Measurements from ENCODE around the gene YWHAQ. TPM values are rescaled to one million over a fixed set of nuclear protein-coding genes. Genes with fewer than 3 reads are reported as not detected.

YWHAQ gene
- total RNA-seq, 6 experiments from 2014 or later = 70.4 to 105 (median 84.2) TPM

DNA sequence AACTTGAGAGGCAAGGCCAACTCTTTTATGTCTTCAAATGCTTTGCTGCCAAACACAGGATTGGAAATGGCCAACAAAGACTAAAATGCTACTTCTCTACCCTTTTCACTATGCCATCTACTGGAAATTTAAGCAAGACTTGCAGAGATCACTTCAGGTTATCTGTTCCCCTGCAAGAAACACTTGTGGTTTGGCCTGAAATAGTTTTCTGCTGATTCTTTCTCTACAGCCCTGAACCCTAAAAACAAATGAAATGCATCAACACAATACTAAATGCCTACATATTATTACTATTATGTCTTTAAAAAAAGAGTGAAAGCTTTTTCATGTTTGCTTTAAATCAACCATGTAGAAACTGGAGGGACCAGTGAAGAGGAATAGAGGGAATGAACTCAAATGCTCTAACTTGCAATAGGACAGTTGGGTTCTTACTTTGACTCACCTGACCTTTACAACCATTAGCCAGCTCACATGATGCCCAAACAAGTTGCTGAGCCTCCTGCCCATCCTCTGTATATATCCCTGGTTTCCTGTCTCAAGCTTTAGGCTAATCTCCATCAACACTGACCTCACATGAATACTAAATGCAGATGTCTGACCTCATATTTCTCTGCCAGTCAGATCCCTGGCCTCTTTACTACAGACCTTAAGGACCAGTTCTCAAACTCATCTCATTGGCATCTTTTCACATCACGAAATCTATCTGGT lies 57.6 kb downstream of the YWHAQ start:
- Histone ChIP-seq H3K4me1 (no peaks in the 10 kb centered on the region), H3K27me3 (no peaks in the 10 kb centered on the region), H3K27ac (no peak overlapping the region), H3K4me3 (no peak overlapping the region), H3K36me3 (no peaks in the 10 kb centered on the region), H3K9me3 (no peaks in the 10 kb centered on the region)
- WGBS (ENCODE audit: insufficient coverage, low coverage, low lambda C conversion rate, missing lambda C conversion rate) = 81% methylated on average over 1 of the region's 1 CpG
- no peak for DNase-seq
- TF ChIP-seq POLR2A (IDR thresholded peaks at IDR 0.05) = no peak
- TF ChIP-seq, protein P1, sequence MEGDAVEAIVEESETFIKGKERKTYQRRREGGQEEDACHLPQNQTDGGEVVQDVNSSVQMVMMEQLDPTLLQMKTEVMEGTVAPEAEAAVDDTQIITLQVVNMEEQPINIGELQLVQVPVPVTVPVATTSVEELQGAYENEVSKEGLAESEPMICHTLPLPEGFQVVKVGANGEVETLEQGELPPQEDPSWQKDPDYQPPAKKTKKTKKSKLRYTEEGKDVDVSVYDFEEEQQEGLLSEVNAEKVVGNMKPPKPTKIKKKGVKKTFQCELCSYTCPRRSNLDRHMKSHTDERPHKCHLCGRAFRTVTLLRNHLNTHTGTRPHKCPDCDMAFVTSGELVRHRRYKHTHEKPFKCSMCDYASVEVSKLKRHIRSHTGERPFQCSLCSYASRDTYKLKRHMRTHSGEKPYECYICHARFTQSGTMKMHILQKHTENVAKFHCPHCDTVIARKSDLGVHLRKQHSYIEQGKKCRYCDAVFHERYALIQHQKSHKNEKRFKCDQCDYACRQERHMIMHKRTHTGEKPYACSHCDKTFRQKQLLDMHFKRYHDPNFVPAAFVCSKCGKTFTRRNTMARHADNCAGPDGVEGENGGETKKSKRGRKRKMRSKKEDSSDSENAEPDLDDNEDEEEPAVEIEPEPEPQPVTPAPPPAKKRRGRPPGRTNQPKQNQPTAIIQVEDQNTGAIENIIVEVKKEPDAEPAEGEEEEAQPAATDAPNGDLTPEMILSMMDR (IDR thresholded peaks at IDR 0.05) = no peak
- ATAC-seq = no peak
- intact Hi-C loops (cut with DNase I) = no loop called here

DNA sequence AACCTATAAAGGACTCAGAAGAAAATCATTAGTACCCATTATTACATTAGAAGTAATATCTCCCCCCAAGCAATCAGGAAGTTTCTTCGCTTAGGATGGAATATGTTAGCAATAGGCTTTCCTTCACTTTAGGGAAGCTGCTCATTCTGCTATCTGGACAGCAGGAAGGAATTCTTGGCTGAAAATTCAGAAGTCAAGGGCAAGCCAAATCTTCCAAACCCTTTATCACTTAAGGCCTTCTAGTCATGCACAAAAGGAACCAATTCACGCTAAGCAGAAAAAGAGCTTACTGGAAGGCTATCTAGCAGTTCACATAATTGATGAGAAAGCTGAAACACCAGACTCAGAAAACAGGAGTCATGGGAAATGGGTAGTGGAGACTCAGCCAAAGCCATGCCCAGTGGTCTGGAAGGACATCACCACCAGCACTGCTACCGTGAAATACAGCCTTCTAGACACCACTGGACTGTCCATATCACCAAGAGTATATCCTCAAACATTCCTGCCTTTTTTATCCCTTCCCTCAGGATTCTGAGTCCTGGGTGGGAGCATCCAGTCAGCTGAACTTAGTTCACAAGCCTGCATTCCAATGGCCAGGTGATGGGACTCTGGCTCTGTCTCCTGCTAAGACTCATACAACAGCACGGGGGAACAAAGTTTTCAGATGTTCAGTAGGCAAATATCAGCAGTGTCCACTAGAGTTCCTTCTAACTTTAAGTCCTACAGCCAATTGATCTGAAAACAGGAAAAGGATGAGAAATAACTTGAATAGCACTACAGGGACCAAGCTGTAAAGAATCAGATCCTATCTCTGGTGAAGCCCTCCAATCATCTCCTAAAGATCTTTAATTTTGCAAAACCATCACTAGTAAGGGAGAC lies 60.4 kb downstream of the YWHAQ start:
- TF ChIP-seq POLR2A (IDR thresholded peaks at IDR 0.05) = no peak
- TF ChIP-seq, protein P1 (IDR thresholded peaks at IDR 0.05) = no peak
- Histone ChIP-seq H3K4me3 (no peak overlapping the region), H3K9me3 (no peaks in the 10 kb centered on the region), H3K4me1 (no peaks in the 10 kb centered on the region), H3K27me3 (no peaks in the 10 kb centered on the region), H3K27ac (no peak overlapping the region), H3K36me3 (no peaks in the 10 kb centered on the region)
- 43% methylated on average over 3 of the region's 4 CpGs for WGBS (ENCODE audit: insufficient coverage, low coverage, low lambda C conversion rate, missing lambda C conversion rate)
- ATAC-seq (peak; percentile 33 to 53 (median 48)), DNase-seq (no peak)
- intact Hi-C loops (cut with DNase I) = no loop called here

DNA sequence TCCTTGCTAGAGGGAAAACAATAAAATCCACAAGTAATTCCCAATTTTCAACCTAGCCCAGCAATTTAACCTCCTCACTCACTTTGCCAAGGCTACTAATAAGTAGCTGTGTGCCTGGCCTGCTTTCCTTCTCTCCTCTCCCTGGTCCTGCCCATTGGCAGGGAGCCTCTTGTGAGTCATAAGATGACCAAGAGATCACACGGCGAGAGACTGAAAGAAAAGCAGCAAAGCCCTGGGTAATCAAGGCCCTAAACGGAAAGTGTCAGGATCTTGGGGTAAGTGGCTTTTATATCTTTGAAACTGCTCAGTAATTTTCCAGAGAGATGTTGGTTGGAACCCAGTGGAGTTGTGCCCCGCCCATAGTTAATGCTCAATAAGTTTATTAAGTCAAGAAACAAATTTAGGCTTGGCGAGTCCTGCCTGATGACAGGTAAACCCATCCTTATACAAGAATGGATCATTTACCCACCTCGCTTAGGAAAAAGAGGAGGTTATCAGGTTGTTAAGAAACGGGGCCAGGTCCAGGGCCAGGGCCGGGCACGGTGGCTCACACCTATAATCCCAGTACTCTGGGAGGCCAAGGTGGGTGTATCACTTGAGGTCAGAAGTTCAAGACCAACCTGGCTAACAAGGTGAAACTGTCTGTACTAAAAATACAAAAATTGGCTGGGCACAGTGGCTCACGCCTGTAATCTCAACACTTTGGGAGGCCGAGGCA lies 65.2 kb downstream of the YWHAQ start:
- TF ChIP-seq POLR2A (IDR thresholded peaks at IDR 0.05) = no peak
- TF ChIP-seq, protein P1 (IDR thresholded peaks at IDR 0.05) = no peak
- ATAC-seq = peak in 2 of 4 donors; percentile 28 to 80
- peak overlapping the region in 1 of 3 donors; percentile 51 for H3K27ac ChIP-seq
- no peak overlapping the region for H3K4me3 ChIP-seq
- WGBS (ENCODE audit: insufficient coverage, low coverage, low lambda C conversion rate, missing lambda C conversion rate) = 74% methylated on average over 10 of the region's 11 CpGs
- no peaks in the 10 kb centered on the region for H3K9me3 ChIP-seq
- H3K36me3 ChIP-seq = no peaks in the 10 kb centered on the region
- H3K4me1 ChIP-seq = no peaks in the 10 kb centered on the region
- DNase-seq = no peak
- H3K27me3 ChIP-seq = no peaks in the 10 kb centered on the region
- intact Hi-C loops (cut with DNase I) = no loop called here

DNA sequence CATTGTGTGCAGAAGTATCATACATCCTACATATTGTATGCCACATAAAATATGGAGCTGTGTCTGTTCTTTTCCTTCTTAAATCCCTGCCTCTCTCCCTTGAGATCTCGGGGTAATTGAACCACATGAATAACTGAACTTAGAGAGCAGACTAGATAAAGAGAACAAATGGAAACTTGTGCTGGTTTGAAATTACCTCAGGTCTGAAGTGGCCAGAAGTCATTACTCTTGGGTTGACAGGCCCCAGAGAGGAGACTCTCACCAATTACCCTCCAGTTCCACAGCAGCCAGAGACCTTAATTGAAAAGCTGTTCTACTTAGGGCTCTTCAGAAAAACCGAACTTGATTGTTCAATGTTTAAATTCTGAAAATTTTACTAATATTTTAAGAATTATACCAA lies 70.2 kb downstream of the YWHAQ start:
- 79% methylated on average over 2 of the region's 2 CpGs for WGBS (ENCODE audit: insufficient coverage, low coverage, low lambda C conversion rate, missing lambda C conversion rate)
- Histone ChIP-seq H3K36me3 (no peaks in the 10 kb centered on the region), H3K9me3 (no peaks in the 10 kb centered on the region), H3K27me3 (no peaks in the 10 kb centered on the region), H3K4me1 (peaks cover 0 to 5% (median 0%) of the 10 kb centered on the region in 4 donors), H3K4me3 (no peak overlapping the region), H3K27ac (no peak overlapping the region)
- intact Hi-C loops (cut with DNase I) = no loop called here
- ATAC-seq (no peak), DNase-seq (no peak)
- TF ChIP-seq, protein P1 (IDR thresholded peaks at IDR 0.05) = no peak
- no peak for TF ChIP-seq POLR2A (IDR thresholded peaks at IDR 0.05)
